SK-N-MC (cell line): ENCODE data around the gene APOA1.

Experiments used
- EZH2 ChIP-seq: fragments of 200-600 bp; sonication (generic); IDR thresholded peaks from one replicate; pipeline ENCODE4 v1.6.1; 2017; ENCODE audit warnings: antibody characterized with exemption
- FOXP2 ChIP-seq: optimal IDR thresholded peaks from 2 replicates; pipeline ENCODE3; 2011; ENCODE audit warnings: mild to moderate bottlenecking, moderate library complexity; ENCODE audit not compliant: insufficient read depth; ENCODE audit errors: extremely low read length, control extremely low read depth
- POLR2AphosphoS5 ChIP-seq: IDR thresholded peaks from 2 replicates; pipeline ENCODE4 v1.6.1; 2012; ENCODE audit warnings: mild to moderate bottlenecking, low read depth, low read length, borderline replicate concordance

DNA sequence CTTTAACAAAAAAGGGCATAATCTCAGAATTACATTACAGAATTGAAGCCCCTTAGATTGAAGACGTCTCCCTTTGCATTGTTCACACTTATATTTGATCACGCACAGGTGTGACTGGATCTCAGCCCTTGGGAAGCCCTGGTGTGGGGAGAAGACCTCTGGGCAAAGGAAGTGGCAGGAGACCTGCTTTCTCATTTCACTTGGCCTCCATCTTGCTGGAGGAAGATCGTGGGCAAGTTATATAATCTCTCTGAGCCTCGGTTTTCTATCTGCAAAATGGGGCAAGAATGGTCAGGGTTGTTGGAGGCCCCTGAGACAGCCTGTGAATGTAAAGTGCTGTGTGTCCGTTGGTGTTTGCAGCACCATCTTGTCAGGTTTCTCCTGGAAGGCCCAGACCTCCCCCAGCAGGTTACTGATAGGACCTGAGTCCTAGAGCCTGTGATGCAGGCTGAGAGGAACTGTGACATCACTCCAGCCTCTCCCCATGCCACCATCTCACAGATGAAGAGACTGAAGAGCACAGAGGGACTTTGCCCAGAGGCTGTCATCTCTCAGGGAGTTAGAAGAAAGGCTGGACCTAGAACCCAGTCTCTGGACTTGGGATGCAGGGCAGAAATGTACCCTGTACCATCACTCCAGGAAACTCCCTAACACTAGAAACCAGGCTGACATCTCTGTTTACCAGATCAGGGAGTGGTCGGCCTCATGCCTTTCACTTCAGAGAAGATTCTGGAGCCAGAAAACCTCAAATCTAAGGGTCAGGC is 1.1 kb upstream of the APOA1 start:
- no peak for TF ChIP-seq POLR2AphosphoS5
- no peak for TF ChIP-seq EZH2
- no peak for TF ChIP-seq FOXP2
